ENCODE measurements around the gene DNAJC27.

DNAJC27 gene

DNA sequence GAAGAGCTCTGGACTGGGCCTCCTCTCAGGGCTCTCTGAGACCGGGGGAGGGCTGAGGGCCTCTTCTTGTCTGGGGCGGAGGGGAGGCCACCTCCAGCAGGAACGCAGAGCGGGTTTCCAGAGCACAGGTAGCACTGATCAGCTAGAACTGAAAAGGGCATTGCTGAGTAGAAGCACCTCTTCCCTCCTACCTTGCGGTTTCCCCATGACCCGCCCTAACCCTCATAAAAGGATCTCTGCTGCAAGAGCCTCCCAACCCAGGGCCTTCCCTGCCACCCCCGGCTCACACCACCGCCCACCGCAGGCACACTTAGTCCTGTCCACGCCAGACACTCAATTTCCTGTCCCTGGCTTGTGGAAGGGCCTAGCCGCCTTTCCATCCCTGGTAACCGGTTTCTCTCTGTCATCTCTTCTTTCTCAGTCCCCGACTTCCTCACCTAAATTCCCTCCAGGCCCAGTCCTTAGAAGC is 52.7 kb downstream of the DNAJC27 start:
- H2BK12ac ChIP-seq (ENCODE audit: low read length): no peak overlapping the region
- no peaks in the 10 kb centered on the region for H3K36me3 ChIP-seq (ENCODE audit: control insufficient read depth in 1 of 2, insufficient read depth in 2 of 2, low read length in 2 of 2)
- peak overlapping the region; percentile 35 for H2AFZ ChIP-seq (ENCODE audit: insufficient read depth, low read length, poor library complexity)
- H3K79me1 ChIP-seq (ENCODE audit: low read length): no peaks in the 10 kb centered on the region
- no peak overlapping the region for H3K9ac ChIP-seq (ENCODE audit: low read length)
- H2BK5ac ChIP-seq (ENCODE audit: low read depth, low read length, poor library complexity): no peak overlapping the region
- H3K23ac ChIP-seq (ENCODE audit: low read length): no peak overlapping the region
- no peak overlapping the region for H4K12ac ChIP-seq (ENCODE audit: low read depth, low read length)
- peak overlapping the region; percentile 90 for H3K4me2 ChIP-seq (ENCODE audit: low read length)
- peaks cover 2% of the 10 kb centered on the region for H3K27me3 ChIP-seq (ENCODE audit: insufficient read depth, low read length)
- no peak overlapping the region for H3K18ac ChIP-seq (ENCODE audit: low read length)
- H2AK5ac ChIP-seq (ENCODE audit: low read length): no peak overlapping the region
- H4K91ac ChIP-seq (ENCODE audit: low read depth, low read length): no peak overlapping the region
- H3K4me1 ChIP-seq (ENCODE audit: control insufficient read depth in 1 of 2, insufficient read depth in 2 of 2, low read length in 2 of 2): peaks cover 2 to 5% of the 10 kb centered on the region in 2 experiments
- no peak overlapping the region for H2BK120ac ChIP-seq (ENCODE audit: insufficient read depth, low read length, poor library complexity)
- H3K14ac ChIP-seq (ENCODE audit: low read length): no peak overlapping the region
- no peak overlapping the region for H3K4me3 ChIP-seq (ENCODE audit: low read depth, low read length)
- H3K4ac ChIP-seq (ENCODE audit: low read depth, low read length): no peak overlapping the region
- H4K8ac ChIP-seq (ENCODE audit: low read depth, low read length): peak overlapping the region; percentile 55
- peak in 1 of 2 donors; percentile 5 for DNase-seq
- no peaks in the 10 kb centered on the region for H3K79me2 ChIP-seq (ENCODE audit: control insufficient read depth, insufficient read depth, low read length, poor library complexity)
- H3K27ac ChIP-seq (ENCODE audit: low read depth, low read length): no peak overlapping the region
- H3K9me3 ChIP-seq (ENCODE audit: insufficient read depth, low read depth, low read length): peaks cover 4% of the 10 kb centered on the region
- WGBS (ENCODE audit: extremely low coverage, insufficient coverage, insufficient read length): no CpG with 5 or more reads among the region's 13 CpGs

DNA sequence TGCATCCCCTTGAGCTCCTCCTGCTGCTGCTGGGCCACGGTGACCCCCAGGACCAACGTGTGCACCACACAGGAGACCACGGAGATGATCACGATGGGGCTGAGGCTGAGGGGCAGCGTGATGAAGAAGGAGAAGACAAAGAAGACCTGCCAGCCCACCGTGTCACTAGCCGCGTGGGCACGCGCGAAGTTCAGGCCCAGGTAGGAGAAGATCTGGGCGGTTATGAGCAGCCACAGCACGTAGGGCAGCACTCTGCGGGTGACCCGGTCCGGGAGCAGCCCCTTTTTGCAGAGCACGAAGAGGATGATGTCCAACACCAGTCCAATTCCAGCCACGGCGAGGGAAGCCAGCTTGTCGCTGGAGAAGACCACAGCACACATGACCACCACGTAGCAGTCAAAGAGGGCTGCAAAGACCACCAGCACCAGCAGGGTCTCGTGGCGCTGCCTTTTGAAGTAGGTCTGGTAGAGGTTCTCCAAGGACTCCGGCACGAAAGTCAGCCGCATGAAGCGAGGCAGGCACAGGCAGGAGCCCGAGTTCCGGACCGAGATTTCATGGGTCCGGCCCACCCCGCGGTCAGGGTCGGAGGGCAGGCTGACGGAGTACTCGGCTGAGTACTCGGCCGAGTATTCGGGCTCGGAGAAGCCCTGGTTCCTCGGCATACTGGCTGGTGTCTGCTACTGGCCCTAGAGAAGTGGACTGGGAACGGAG is 53.3 kb downstream of the DNAJC27 start:
- H3K4me1 ChIP-seq (ENCODE audit: control insufficient read depth in 1 of 2, insufficient read depth in 2 of 2, low read length in 2 of 2): peaks cover 2 to 5% of the 10 kb centered on the region in 2 experiments
- no peak overlapping the region for H4K8ac ChIP-seq (ENCODE audit: low read depth, low read length)
- peaks cover 6% of the 10 kb centered on the region for H3K9me3 ChIP-seq (ENCODE audit: insufficient read depth, low read depth, low read length)
- H3K14ac ChIP-seq (ENCODE audit: low read length): no peak overlapping the region
- H4K91ac ChIP-seq (ENCODE audit: low read depth, low read length): no peak overlapping the region
- no peak overlapping the region for H2BK5ac ChIP-seq (ENCODE audit: low read depth, low read length, poor library complexity)
- H3K79me1 ChIP-seq (ENCODE audit: low read length): no peaks in the 10 kb centered on the region
- H3K4me3 ChIP-seq (ENCODE audit: low read depth, low read length): peak overlapping the region; percentile 30
- H2AFZ ChIP-seq (ENCODE audit: insufficient read depth, low read length, poor library complexity): no peak overlapping the region
- no peak overlapping the region for H3K9ac ChIP-seq (ENCODE audit: low read length)
- no peak overlapping the region for H3K18ac ChIP-seq (ENCODE audit: low read length)
- WGBS (ENCODE audit: extremely low coverage, insufficient coverage, insufficient read length): no CpG with 5 or more reads among the region's 42 CpGs
- no peak overlapping the region for H3K4me2 ChIP-seq (ENCODE audit: low read length)
- H4K12ac ChIP-seq (ENCODE audit: low read depth, low read length): no peak overlapping the region
- H3K36me3 ChIP-seq (ENCODE audit: control insufficient read depth in 1 of 2, insufficient read depth in 2 of 2, low read length in 2 of 2): no peaks in the 10 kb centered on the region
- H3K79me2 ChIP-seq (ENCODE audit: control insufficient read depth, insufficient read depth, low read length, poor library complexity): no peaks in the 10 kb centered on the region
- H3K27ac ChIP-seq (ENCODE audit: low read depth, low read length): no peak overlapping the region
- H2BK120ac ChIP-seq (ENCODE audit: insufficient read depth, low read length, poor library complexity): no peak overlapping the region
- no peak overlapping the region for H3K4ac ChIP-seq (ENCODE audit: low read depth, low read length)
- H3K23ac ChIP-seq (ENCODE audit: low read length): no peak overlapping the region
- H2BK12ac ChIP-seq (ENCODE audit: low read length): no peak overlapping the region
- H2AK5ac ChIP-seq (ENCODE audit: low read length): no peak overlapping the region
- DNase-seq: no peak
- H3K27me3 ChIP-seq (ENCODE audit: insufficient read depth, low read length): peaks cover 2% of the 10 kb centered on the region

DNA sequence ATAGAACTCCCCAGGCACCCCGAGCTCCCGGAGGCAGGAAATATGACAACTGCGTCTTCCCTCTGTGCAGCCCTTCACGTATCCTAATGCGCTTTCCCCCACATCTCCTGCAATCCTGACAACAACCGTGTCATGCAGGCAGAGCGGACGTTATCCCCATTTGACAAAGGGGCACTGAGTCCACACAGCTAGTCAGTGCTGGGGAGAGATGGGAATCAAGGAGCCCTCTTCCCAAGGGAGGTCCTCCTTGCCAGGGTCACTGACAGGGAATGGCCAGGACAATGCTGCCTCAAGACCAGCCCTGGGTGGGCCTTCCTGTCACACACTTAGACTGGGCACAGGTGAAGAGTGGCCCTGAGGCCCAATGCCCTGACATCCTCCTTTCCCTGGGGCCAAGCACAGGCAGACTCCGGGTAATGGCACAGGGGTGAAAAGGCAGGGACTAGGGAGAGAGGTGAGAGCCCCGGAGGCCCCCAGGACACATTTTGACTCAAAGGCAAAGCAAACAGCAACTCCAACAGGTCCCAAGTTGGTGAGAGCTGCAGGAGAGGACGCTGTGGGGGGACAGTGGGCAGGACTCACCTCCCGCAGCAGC is 53.9 kb downstream of the DNAJC27 start:
- no peak overlapping the region for H3K27ac ChIP-seq (ENCODE audit: low read depth, low read length)
- peaks cover 10% of the 10 kb centered on the region for H3K9me3 ChIP-seq (ENCODE audit: insufficient read depth, low read depth, low read length)
- no peak overlapping the region for H3K18ac ChIP-seq (ENCODE audit: low read length)
- H2AK5ac ChIP-seq (ENCODE audit: low read length): no peak overlapping the region
- H3K4me2 ChIP-seq (ENCODE audit: low read length): no peak overlapping the region
- no peak overlapping the region for H2AFZ ChIP-seq (ENCODE audit: insufficient read depth, low read length, poor library complexity)
- no peak overlapping the region for H3K9ac ChIP-seq (ENCODE audit: low read length)
- H3K79me1 ChIP-seq (ENCODE audit: low read length): no peaks in the 10 kb centered on the region
- H3K4me1 ChIP-seq (ENCODE audit: control insufficient read depth in 1 of 2, insufficient read depth in 2 of 2, low read length in 2 of 2): peaks cover 2 to 5% of the 10 kb centered on the region in 2 experiments
- H4K91ac ChIP-seq (ENCODE audit: low read depth, low read length): no peak overlapping the region
- WGBS (ENCODE audit: extremely low coverage, insufficient coverage, insufficient read length): no CpG with 5 or more reads among the region's 12 CpGs
- H3K27me3 ChIP-seq (ENCODE audit: insufficient read depth, low read length): peaks cover 2% of the 10 kb centered on the region
- no peak overlapping the region for H2BK12ac ChIP-seq (ENCODE audit: low read length)
- no peak for DNase-seq
- no peak overlapping the region for H2BK5ac ChIP-seq (ENCODE audit: low read depth, low read length, poor library complexity)
- no peak overlapping the region for H3K23ac ChIP-seq (ENCODE audit: low read length)
- no peak overlapping the region for H4K8ac ChIP-seq (ENCODE audit: low read depth, low read length)
- no peaks in the 10 kb centered on the region for H3K36me3 ChIP-seq (ENCODE audit: control insufficient read depth in 1 of 2, insufficient read depth in 2 of 2, low read length in 2 of 2)
- no peak overlapping the region for H3K14ac ChIP-seq (ENCODE audit: low read length)
- no peak overlapping the region for H3K4ac ChIP-seq (ENCODE audit: low read depth, low read length)
- H3K79me2 ChIP-seq (ENCODE audit: control insufficient read depth, insufficient read depth, low read length, poor library complexity): no peaks in the 10 kb centered on the region
- H3K4me3 ChIP-seq (ENCODE audit: low read depth, low read length): no peak overlapping the region
- H4K12ac ChIP-seq (ENCODE audit: low read depth, low read length): no peak overlapping the region
- no peak overlapping the region for H2BK120ac ChIP-seq (ENCODE audit: insufficient read depth, low read length, poor library complexity)

DNA sequence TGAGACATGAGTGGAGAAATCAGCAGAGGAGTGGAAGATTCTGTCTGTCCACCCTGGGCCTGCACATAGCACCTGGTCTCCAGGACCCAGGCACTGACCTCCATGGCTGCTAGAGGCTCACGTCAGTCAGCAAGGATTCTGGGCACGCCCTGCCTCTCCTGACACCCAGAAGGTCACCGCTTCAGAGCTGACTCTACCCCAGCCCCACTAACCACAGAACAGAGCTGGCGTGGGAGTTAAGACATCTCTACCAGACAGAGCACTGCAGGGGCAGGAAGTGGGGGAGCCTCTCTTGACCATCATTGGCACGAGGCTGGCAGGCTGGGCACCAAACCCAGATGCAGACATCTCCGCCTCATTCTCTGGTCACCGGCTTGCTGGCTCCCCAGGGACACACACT is 54.7 kb downstream of the DNAJC27 start:
- Histone ChIP-seq H3K4me1 (ENCODE audit: control insufficient read depth in 1 of 2, insufficient read depth in 2 of 2, low read length in 2 of 2) (peaks cover 2 to 5% of the 10 kb centered on the region in 2 experiments), H3K14ac (ENCODE audit: low read length) (no peak overlapping the region), H3K4me3 (ENCODE audit: low read depth, low read length) (no peak overlapping the region), H3K4me2 (ENCODE audit: low read length) (no peak overlapping the region), H3K4ac (ENCODE audit: low read depth, low read length) (no peak overlapping the region), H2BK120ac (ENCODE audit: insufficient read depth, low read length, poor library complexity) (no peak overlapping the region), H3K36me3 (ENCODE audit: control insufficient read depth in 1 of 2, insufficient read depth in 2 of 2, low read length in 2 of 2) (no peaks in the 10 kb centered on the region), H3K79me2 (ENCODE audit: control insufficient read depth, insufficient read depth, low read length, poor library complexity) (no peaks in the 10 kb centered on the region), H2AFZ (ENCODE audit: insufficient read depth, low read length, poor library complexity) (no peak overlapping the region), H3K23ac (ENCODE audit: low read length) (no peak overlapping the region), H2BK5ac (ENCODE audit: low read depth, low read length, poor library complexity) (no peak overlapping the region), H4K8ac (ENCODE audit: low read depth, low read length) (no peak overlapping the region), H3K9me3 (ENCODE audit: insufficient read depth, low read depth, low read length) (peaks cover 10% of the 10 kb centered on the region), H3K79me1 (ENCODE audit: low read length) (no peaks in the 10 kb centered on the region), H3K18ac (ENCODE audit: low read length) (no peak overlapping the region), H2BK12ac (ENCODE audit: low read length) (no peak overlapping the region), H4K91ac (ENCODE audit: low read depth, low read length) (no peak overlapping the region), H3K9ac (ENCODE audit: low read length) (no peak overlapping the region), H3K27me3 (ENCODE audit: insufficient read depth, low read length) (peaks cover 2% of the 10 kb centered on the region), H3K27ac (ENCODE audit: low read depth, low read length) (no peak overlapping the region), H2AK5ac (ENCODE audit: low read length) (no peak overlapping the region), H4K12ac (ENCODE audit: low read depth, low read length) (no peak overlapping the region)
- no peak for DNase-seq
- WGBS (ENCODE audit: extremely low coverage, insufficient coverage, insufficient read length): no CpG with 5 or more reads among the region's 7 CpGs

Measured in trophoblast cell (in vitro differentiated cells and primary cell).